Measurements from ENCODE around the gene EGR1. TPM values are rescaled to one million over a fixed set of nuclear protein-coding genes. Genes with fewer than 3 reads are reported as not detected.

Gene EGR1
- total and polyA plus RNA-seq, 5 donors from 2014 or later = 0.38 to 19.0 (median 1.0) TPM

DNA sequence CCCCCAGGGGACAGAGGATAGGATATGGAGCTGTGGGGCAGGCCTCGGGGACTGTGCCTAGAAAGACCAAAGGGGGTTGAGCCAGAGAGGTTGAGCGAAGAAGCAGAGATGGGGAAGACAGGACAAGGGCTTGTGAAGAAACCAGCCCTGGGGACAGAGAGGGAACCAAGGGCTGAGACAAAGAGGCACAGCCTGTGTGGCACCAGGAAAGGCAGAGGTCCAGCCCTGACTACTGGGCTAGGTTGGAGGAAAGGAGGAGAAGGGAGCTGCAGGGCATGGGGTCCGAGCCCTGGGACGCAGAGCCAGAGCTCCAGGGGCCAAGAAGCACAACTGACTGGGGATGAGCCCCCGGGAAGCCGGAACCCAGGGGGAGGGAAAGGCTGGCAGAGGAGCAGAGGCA, 17.2 kb upstream of the EGR1 start:
- Mint-ChIP-seq H3K27me3 (peaks cover 5% of the 10 kb centered on the region), H3K4me3 (no peak overlapping the region), H3K9me3 (no peaks in the 10 kb centered on the region), H3K4me1 (peaks cover 0 to 14% (median 6%) of the 10 kb centered on the region in 4 donors), H3K36me3 (no peaks in the 10 kb centered on the region), H3K27ac (no peak overlapping the region)
- Histone ChIP-seq H3K9me3 (ENCODE audit: control insufficient read depth in 2 of 2, low read length in 2 of 2) (no peaks in the 10 kb centered on the region), H3K4me3 (ENCODE audit: low read depth, low read length) (no peak overlapping the region), H3K36me3 (ENCODE audit: control insufficient read depth, insufficient read depth, low read length) (no peaks in the 10 kb centered on the region), H3K27ac (ENCODE audit: insufficient read depth, low read length, poor library complexity, severe bottlenecking) (no peak overlapping the region), H3K4me1 (ENCODE audit: control insufficient read depth, insufficient read depth, low read length, poor library complexity, severe bottlenecking) (peaks cover 8% of the 10 kb centered on the region), H3K27me3 (ENCODE audit: control insufficient read depth, insufficient read depth, low read length) (no peaks in the 10 kb centered on the region)
- DNase-seq (no peak), ATAC-seq (ENCODE audit: low read depth in 2 of 2) (no peak)

GRCh38 chr5:138448481-138449398, 16.5 kb upstream of the EGR1 start:
- H3K4me1 ChIP-seq (ENCODE audit: control insufficient read depth, insufficient read depth, low read length, poor library complexity, severe bottlenecking) = peaks cover 8% of the 10 kb centered on the region
- no peak overlapping the region for H3K4me3 ChIP-seq (ENCODE audit: low read depth, low read length)
- H3K27ac ChIP-seq (ENCODE audit: insufficient read depth, low read length, poor library complexity, severe bottlenecking) = no peak overlapping the region
- H3K4me3 Mint-ChIP-seq = no peak overlapping the region
- H3K27me3 ChIP-seq (ENCODE audit: control insufficient read depth, insufficient read depth, low read length) = no peaks in the 10 kb centered on the region
- no peak for ATAC-seq (ENCODE audit: low read depth in 2 of 2)
- no peak for DNase-seq
- no peaks in the 10 kb centered on the region for H3K36me3 ChIP-seq (ENCODE audit: control insufficient read depth, insufficient read depth, low read length)
- H3K27ac Mint-ChIP-seq = peak overlapping the region in 1 of 3 donors; percentile 66
- H3K36me3 Mint-ChIP-seq = no peaks in the 10 kb centered on the region
- no peaks in the 10 kb centered on the region for H3K9me3 ChIP-seq (ENCODE audit: control insufficient read depth in 2 of 2, low read length in 2 of 2)
- H3K9me3 Mint-ChIP-seq = no peaks in the 10 kb centered on the region
- H3K27me3 Mint-ChIP-seq = peaks cover 5% of the 10 kb centered on the region
- peaks cover 0 to 14% (median 6%) of the 10 kb centered on the region in 4 donors for H3K4me1 Mint-ChIP-seq

DNA sequence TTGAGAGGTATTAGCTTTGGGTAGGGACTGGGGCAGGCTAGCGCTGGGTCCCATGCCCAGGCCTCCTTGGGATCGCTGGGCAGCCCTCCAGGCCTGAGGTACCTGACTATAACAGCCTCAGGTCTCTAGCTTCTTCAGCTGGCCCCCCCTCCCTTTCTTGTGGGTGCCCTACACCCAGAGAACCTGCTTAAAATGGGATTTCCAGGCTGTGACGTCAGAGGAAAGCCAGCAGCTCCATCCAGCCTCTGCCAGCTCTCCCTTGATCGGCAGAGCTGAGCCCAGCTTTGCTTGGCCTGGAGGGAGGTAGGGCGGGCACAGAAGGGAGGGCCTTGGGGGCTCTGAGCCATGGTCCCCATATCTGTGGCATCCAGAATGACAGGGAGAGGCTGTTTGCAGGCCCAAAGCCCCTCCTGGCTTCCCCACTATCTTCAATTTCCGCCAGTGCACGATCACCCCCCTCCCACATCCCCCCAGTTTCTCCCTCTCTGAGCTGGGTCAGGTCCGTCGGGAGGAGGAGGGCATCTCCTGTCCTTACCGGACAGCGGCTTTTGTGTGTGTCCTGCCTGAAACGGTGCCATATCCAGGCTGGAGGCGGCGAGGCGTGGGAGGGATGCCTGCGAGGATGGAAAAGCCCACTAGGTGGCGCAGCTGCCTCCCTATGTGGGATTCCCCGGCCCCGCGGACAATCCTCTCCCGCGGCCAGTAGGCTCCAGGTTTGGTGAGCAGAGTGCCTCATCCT, 15.6 kb upstream of the EGR1 start:
- Histone ChIP-seq H3K4me1 (ENCODE audit: control insufficient read depth, insufficient read depth, low read length, poor library complexity, severe bottlenecking) (peaks cover 8% of the 10 kb centered on the region), H3K27me3 (ENCODE audit: control insufficient read depth, insufficient read depth, low read length) (no peaks in the 10 kb centered on the region), H3K36me3 (ENCODE audit: control insufficient read depth, insufficient read depth, low read length) (no peaks in the 10 kb centered on the region), H3K27ac (ENCODE audit: insufficient read depth, low read length, poor library complexity, severe bottlenecking) (no peak overlapping the region), H3K9me3 (ENCODE audit: control insufficient read depth in 2 of 2, low read length in 2 of 2) (no peaks in the 10 kb centered on the region), H3K4me3 (ENCODE audit: low read depth, low read length) (no peak overlapping the region)
- DNase-seq = peak; percentile 60 to 67 (median 66)
- Mint-ChIP-seq H3K4me1 (peaks cover 0 to 14% (median 6%) of the 10 kb centered on the region in 4 donors), H3K4me3 (peak overlapping the region in 3 of 4 donors; percentile 18 to 56 (median 53)), H3K27me3 (peaks cover 5% of the 10 kb centered on the region), H3K36me3 (no peaks in the 10 kb centered on the region), H3K27ac (no peak overlapping the region), H3K9me3 (no peaks in the 10 kb centered on the region)
- ATAC-seq (ENCODE audit: low read depth in 2 of 2) = peak; percentile 76

- ATAC-seq (ENCODE audit: low read depth in 2 of 2) (no peak), DNase-seq (no peak)
- Histone ChIP-seq H3K27me3 (ENCODE audit: control insufficient read depth, insufficient read depth, low read length) (no peaks in the 10 kb centered on the region), H3K27ac (ENCODE audit: insufficient read depth, low read length, poor library complexity, severe bottlenecking) (no peak overlapping the region), H3K4me1 (ENCODE audit: control insufficient read depth, insufficient read depth, low read length, poor library complexity, severe bottlenecking) (peaks cover 8% of the 10 kb centered on the region), H3K36me3 (ENCODE audit: control insufficient read depth, insufficient read depth, low read length) (no peaks in the 10 kb centered on the region), H3K4me3 (ENCODE audit: low read depth, low read length) (no peak overlapping the region), H3K9me3 (ENCODE audit: control insufficient read depth in 2 of 2, low read length in 2 of 2) (no peaks in the 10 kb centered on the region)
- H3K9me3 Mint-ChIP-seq = no peaks in the 10 kb centered on the region
- no peaks in the 10 kb centered on the region for H3K36me3 Mint-ChIP-seq
- H3K27me3 Mint-ChIP-seq = peaks cover 5% of the 10 kb centered on the region
- no peak overlapping the region for H3K4me3 Mint-ChIP-seq
- H3K27ac Mint-ChIP-seq = no peak overlapping the region
- H3K4me1 Mint-ChIP-seq = peaks cover 0 to 14% (median 6%) of the 10 kb centered on the region in 4 donors
Measured at GRCh38 chr5:138450971-138451370, 14.3 kb upstream of the EGR1 start.

GRCh38 chr5:138452720-138453119, 12.6 kb upstream of the EGR1 start:
- no peak overlapping the region for H3K4me3 Mint-ChIP-seq
- ATAC-seq (ENCODE audit: low read depth in 2 of 2) = no peak
- Histone ChIP-seq H3K36me3 (ENCODE audit: control insufficient read depth, insufficient read depth, low read length) (no peaks in the 10 kb centered on the region), H3K9me3 (ENCODE audit: control insufficient read depth in 2 of 2, low read length in 2 of 2) (no peaks in the 10 kb centered on the region), H3K27me3 (ENCODE audit: control insufficient read depth, insufficient read depth, low read length) (no peaks in the 10 kb centered on the region), H3K4me1 (ENCODE audit: control insufficient read depth, insufficient read depth, low read length, poor library complexity, severe bottlenecking) (peaks cover 8% of the 10 kb centered on the region), H3K27ac (ENCODE audit: insufficient read depth, low read length, poor library complexity, severe bottlenecking) (no peak overlapping the region), H3K4me3 (ENCODE audit: low read depth, low read length) (no peak overlapping the region)
- H3K9me3 Mint-ChIP-seq = no peaks in the 10 kb centered on the region
- H3K4me1 Mint-ChIP-seq = peaks cover 0 to 14% (median 9%) of the 10 kb centered on the region in 4 donors
- H3K27me3 Mint-ChIP-seq = peaks cover 5% of the 10 kb centered on the region
- H3K36me3 Mint-ChIP-seq = no peaks in the 10 kb centered on the region
- no peak for DNase-seq
- H3K27ac Mint-ChIP-seq = no peak overlapping the region

GRCh38 chr5:138453590-138453989, 11.7 kb upstream of the EGR1 start:
- Mint-ChIP-seq H3K36me3 (peaks cover 3% of the 10 kb centered on the region), H3K27ac (no peak overlapping the region)

DNA sequence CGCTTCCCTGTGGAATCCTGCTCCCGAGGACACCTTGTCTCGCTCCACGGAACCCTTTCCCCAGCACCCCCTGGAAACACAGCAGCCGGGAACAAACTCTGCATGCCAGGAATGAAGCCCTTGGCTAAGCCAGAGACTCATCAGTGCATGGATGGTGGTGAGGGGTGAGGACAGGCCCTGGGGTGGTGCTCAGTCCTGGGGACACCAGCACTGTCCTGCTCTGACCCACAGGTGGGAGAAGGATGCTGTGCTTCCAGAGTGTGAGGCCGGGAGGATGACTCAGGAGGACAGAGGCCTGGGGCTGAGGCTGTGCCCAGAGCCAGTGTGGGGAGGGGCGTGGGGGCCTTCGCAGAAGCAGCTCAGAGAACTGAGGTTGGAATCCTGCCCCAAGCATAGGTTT, 11.2 kb upstream of the EGR1 start:
- Mint-ChIP-seq H3K27me3 (peaks cover 5% of the 10 kb centered on the region), H3K4me3 (no peak overlapping the region), H3K36me3 (peaks cover 3% of the 10 kb centered on the region), H3K4me1 (peaks cover 0 to 24% (median 16%) of the 10 kb centered on the region in 4 donors), H3K27ac (no peak overlapping the region), H3K9me3 (no peaks in the 10 kb centered on the region)
- Histone ChIP-seq H3K9me3 (ENCODE audit: control insufficient read depth in 2 of 2, low read length in 2 of 2) (no peaks in the 10 kb centered on the region), H3K36me3 (ENCODE audit: control insufficient read depth, insufficient read depth, low read length) (no peaks in the 10 kb centered on the region), H3K4me3 (ENCODE audit: low read depth, low read length) (no peak overlapping the region), H3K27ac (ENCODE audit: insufficient read depth, low read length, poor library complexity, severe bottlenecking) (no peak overlapping the region), H3K27me3 (ENCODE audit: control insufficient read depth, insufficient read depth, low read length) (no peaks in the 10 kb centered on the region), H3K4me1 (ENCODE audit: control insufficient read depth, insufficient read depth, low read length, poor library complexity, severe bottlenecking) (peaks cover 21% of the 10 kb centered on the region)
- DNase-seq (no peak), ATAC-seq (ENCODE audit: low read depth in 2 of 2) (no peak)

More at GRCh38 chr5:138453590-138453989, 11.7 kb upstream of the EGR1 start:
- H3K9me3 ChIP-seq (ENCODE audit: control insufficient read depth in 2 of 2, low read length in 2 of 2) = no peaks in the 10 kb centered on the region
- DNase-seq (no peak), ATAC-seq (ENCODE audit: low read depth in 2 of 2) (no peak)
- Mint-ChIP-seq H3K9me3 (no peaks in the 10 kb centered on the region), H3K4me1 (peaks cover 0 to 19% (median 11%) of the 10 kb centered on the region in 4 donors), H3K27me3 (peaks cover 5% of the 10 kb centered on the region), H3K4me3 (no peak overlapping the region)
- H3K4me3 ChIP-seq (ENCODE audit: low read depth, low read length) = no peak overlapping the region
- no peaks in the 10 kb centered on the region for H3K36me3 ChIP-seq (ENCODE audit: control insufficient read depth, insufficient read depth, low read length)
- H3K4me1 ChIP-seq (ENCODE audit: control insufficient read depth, insufficient read depth, low read length, poor library complexity, severe bottlenecking) = peaks cover 16% of the 10 kb centered on the region
- no peaks in the 10 kb centered on the region for H3K27me3 ChIP-seq (ENCODE audit: control insufficient read depth, insufficient read depth, low read length)
- H3K27ac ChIP-seq (ENCODE audit: insufficient read depth, low read length, poor library complexity, severe bottlenecking) = no peak overlapping the region
